HG03457 (cell line): ENCODE data around the gene ANXA6.

Source experiments
- ATAC-seq: cut with Tn5 transposase; IDR thresholded peaks from one replicate; pipeline ENCODE4 v1.9.1; 2021; ENCODE audit warnings: moderate number of reproducible peaks; ENCODE audit not compliant: unreplicated experiment

The ANXA6 gene

DNA sequence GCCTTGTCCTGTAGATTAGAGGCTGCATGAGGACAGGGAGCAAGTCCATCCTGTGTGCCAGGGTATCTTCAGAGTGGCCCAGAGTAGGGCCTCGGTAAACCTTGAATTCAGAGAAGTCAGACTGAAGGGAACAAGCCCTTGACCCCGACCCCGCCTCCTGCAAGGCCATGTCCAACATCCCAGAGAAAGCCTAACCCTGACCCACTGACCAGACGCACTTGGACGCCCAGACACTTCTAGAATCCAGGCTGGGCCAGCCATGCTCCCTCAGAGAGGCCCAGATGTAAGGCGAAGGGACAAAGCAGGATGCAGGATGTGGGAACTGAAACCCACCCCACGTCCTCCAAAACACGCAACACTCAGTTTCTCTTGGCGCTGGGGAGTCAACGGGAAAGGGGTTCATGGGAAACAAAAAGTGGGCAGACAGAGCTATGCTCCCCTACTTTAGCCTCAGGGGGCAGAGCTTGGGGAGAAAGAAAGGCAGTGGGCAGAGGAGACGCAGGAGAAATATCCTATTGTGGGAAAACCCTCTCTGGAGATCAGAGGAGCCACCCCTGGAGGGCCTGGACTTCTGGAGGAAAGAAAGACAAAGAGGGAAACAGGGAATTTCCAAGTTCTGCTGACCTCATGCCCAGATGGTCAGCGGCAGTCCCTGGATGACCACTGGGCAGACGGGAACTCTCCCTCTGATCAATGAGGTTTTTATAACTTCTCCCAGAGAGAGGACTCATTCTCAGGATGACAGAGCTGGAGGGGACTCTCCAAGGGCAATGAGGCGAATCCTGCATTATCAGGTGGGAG lies 89.7 kb downstream of the ANXA6 start:
- no peak for ATAC-seq

DNA sequence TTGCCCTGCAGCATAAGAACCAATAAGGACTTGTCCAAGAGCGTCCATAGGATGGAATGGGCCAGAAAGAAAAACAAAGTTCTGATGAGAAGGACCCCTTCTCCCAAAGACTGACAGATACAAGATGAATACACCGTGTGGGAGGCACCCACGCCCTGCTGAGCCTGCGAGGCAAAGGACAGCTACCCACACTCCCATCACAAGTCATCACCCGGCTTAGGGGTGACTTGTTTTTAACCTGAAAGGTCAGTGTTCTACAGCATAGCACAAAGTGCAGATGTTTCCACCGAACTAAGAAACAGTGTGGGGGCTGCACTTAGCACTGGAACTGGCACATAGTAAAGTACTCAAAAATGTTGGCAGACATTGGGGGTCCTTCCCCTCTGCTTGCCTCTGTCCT lies 90.7 kb downstream of the ANXA6 start:
- ATAC-seq: no peak

DNA sequence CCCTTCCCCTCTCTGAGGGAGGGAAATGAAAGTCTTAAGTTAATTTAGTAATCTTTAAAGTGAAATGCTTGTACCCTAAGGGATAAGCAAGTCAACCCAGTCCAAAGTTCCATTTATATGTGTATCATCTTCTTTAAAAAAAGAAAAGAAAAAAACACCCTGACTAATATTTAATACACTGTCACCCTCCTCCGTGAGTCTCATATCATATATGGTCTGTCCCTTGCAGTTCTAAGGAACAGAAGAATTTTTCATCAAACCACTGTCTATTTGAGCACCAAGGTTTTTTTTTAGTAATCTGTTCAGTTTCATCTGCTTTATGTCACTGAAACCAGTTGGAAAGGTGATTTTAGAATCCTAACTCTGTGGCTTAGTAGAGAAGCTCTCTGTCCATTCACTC lies 92.0 kb downstream of the ANXA6 start:
- ATAC-seq: no peak

DNA sequence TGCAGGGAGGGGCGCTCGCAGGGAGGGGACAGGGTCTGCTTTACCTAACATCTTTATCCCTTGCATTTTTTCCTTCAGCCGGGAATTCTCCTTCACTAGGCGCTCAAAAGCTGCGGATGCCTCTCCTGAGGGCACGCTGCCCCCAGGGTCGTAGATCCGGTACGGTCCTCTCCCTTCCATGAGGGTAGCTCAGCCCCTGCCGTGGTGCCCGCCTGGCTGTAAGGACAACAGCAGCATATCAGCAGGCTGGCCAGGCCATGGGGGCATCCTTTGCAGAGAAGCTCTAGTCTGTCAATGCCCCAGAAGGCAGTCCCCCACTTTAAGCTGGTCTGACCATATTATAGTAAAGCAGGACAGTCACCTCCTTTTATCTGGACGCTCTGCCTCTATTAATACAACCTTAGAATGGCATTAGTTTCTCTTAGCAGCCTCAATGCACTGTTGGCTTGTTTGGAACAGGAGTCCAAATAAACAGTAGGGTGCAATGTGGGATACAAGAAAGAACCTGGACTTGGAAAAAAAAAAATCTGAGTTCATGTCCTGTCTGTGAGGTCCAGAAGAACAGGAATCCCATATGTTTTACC lies 92.6 kb downstream of the ANXA6 start:
- ATAC-seq: no peak

DNA sequence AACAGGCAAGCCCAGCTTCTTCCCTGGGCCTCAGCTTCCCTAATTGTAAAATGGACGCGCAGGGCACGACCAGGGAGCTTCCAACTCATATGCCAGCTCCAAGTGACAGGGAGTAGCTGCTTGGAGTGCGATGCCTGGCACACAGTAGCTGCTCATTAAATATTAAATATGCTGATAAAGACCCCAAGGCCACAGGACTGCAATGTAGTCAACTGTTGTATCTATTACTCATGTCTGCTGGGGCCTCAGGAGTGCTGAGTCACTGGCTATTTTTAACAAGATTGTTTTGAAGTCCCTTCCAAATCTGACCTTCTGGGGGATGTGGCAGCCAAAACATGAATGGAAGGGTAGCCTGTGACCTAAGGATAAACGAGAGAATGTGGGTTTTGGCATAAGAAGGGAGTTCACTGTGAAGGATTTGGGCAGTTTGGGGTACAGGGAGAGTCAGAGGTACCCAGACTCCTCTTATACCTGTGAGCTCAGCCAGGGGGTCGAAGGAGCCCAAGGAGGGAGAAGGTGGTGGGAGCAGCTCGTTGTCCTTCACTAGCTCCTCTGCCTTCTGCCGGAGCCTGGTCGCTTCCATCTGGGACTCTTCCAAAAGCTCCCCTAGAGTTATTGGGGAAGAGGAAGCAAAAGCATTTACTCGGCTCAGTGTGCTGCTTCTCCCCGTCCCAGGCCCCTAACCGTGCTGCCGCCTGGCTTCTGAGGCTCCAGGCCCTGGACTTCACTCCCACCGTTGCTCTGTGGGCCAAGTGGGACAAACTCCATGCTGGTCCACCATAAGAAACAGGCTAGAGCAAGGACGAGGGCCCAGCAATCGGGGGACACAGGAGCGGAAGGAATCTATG lies 94.2 kb downstream of the ANXA6 start:
- no peak for ATAC-seq

DNA sequence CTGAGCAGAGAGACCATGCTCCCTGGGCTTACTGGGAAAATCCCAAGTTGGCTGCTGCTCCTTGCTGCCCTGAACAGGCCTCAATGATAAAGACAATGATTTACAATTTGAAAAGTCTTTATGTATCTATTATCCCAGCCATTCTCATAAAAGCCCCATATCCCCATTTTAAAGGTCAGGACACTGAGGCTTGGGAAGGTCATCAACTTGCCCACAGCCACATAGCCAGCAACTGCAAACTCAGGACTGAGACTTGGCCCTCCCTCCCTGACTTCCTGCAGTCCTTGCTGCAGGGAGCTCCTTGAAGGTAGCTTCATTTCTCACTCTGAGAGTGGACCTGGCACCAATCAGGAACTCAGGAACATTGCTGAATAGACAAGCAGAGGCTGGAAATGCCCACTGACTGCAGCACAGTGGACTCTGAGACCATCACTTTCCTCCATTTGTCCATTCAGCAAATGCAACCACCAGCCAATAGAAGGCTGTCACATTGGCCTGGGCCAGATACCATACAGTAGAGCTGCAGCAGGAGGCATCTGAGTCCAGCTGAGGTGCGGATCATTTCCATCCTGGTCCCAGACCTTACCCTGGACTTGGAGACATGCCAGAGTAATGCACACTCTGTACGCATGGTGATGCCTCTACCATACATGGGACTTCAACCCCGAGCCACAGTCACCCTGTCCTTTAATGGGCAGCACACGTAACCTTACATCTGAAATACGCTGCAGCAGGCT lies 95.0 kb downstream of the ANXA6 start:
- ATAC-seq: no peak

DNA sequence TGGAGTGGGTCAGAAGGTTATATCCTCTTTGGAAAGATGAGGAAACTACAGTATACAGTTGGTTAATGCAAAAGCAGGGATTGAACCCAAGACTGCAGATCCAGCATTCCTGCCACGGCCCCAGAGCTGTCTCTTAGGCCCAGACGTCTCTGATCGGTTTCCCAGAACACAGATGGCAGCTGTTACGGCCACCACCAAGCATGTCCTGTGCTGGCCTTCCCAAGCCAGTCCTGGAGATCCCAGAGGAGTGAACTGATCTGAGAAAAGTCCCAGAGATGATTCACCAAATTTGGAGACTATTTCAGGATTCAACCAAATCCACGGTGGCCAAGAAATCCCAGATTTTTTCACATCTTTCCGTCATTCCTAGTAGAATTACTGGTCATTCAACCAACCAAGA lies 96.8 kb downstream of the ANXA6 start:
- no peak for ATAC-seq

DNA sequence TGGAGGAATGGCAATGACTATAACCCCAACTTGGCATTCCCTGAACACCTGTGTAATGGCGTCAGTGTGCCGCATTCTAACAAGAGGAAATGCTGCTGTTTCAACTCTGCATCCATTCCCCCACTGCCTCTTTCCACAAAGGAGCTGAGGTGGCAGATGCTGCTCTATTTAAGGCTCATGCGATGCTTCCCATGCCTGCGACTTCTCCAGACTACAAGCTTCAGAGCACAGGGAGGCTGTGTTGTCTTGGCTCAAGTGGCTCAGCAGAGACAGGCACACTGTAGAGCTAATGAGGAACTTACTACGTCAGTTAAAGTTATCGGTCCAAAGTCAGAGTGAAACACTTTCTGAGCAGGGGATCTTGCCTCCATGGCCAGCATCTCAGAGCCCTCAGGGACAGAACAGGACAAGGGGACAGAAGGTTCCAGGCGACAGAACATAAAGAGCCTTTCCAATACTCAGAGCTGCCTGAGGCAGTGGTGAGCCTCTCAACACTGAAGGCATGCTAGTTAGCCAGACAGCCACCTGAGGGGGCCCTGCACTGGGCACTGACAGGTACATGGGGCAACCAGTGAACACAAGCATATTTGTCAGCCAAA lies 98.6 kb downstream of the ANXA6 start:
- no peak for ATAC-seq

DNA sequence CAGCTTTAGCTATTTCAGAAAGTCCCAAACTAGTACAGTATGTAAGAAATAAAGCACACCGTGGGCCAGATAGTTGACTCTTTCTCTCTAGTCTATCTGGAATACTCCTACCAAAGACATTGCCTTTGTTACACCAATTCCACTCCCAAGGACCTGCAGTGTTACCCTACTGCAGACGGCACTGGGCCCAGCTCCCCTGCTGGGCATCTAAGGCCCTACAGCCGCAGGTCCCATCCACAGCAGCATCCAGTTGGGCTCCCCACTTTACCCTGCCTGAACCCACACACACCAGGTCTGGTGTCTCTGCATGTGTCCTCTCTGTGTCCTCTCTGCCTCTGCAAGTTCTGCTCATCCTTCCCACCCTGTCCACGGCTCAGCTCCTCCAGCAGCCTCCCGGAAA lies 99.3 kb downstream of the ANXA6 start:
- ATAC-seq: no peak

DNA sequence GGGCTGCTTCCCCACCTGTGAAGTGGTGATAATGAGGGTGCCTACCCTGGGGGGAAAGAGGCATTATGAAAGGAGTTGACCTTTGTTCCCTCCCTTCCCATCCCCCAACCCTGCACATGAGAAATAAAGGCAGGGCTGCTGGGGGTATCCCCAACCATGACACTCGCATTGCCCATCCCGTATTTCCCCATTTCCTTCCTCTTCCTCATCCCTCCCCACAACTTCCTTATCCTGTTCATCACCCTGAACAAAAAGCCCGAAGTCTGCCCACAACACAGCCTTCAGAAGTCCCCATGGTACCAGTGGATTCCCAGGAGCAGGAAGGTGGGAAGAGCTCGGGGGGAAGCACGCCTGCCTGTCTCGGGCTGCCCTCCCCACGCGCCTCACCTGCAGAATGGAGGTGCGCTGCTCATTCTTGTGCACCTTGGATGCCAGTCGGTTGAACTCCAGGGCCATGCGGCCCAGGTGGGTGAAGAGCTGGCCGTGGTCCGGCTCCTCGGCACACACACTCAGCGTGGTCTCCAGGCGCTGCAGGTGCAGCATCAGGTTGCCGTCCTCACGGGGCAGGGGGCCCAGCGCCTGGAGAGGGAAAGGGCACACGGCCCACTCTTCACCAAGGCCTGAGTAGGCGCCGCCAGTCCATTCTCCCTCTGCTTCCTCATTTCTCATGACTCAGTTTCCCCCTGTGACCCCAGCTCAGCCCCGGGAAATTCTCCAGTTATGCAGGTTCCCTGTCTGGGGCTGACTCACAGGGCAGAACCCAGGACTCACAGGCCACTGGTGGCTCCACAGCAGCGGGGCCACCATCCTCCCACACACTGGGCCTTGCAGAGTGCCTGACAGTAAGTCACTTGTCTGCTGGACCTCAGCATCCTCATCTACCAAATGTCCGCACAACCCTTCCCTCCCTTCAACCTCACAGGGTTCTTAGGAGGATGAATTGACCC lies 100.9 kb downstream of the ANXA6 start:
- no peak for ATAC-seq

DNA sequence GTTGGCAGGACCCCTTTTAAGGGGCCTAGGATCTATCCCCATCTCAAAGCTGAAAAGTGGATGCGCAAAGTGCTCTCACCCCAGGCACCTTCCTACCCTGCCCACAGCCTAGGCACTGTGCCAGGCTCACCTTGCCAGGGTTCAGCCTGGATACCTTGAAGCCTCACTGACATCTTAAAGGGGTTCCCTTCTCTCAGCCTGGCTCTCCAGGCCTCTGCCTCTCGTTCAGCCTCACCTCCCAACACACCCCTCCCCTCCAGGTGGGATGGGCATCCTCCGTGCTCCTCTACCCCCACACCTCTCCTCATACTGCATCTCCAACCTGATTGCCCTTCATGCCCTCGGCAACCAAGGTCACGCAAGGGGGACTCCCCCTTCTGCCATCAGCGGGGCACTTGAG lies 102.2 kb downstream of the ANXA6 start:
- ATAC-seq: no peak

DNA sequence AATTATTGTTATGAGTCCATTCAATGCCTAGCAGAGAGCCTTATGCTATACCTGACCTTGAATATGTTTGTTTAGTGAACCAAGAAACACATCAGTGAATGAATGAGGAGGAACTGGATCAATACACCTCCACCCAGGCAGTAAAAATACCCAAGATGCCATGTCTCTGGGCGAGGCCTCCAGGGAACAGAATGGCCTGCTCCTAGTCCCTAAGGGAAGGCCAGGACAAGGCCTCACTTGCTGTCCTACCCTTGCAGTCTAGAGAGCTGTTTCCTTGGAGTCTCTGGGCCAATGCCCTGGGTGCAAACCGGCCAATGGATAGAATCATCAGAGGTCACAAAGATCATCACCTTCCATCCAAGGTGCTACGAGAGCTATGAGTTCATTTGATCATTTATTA lies 102.9 kb downstream of the ANXA6 start:
- no peak for ATAC-seq

DNA sequence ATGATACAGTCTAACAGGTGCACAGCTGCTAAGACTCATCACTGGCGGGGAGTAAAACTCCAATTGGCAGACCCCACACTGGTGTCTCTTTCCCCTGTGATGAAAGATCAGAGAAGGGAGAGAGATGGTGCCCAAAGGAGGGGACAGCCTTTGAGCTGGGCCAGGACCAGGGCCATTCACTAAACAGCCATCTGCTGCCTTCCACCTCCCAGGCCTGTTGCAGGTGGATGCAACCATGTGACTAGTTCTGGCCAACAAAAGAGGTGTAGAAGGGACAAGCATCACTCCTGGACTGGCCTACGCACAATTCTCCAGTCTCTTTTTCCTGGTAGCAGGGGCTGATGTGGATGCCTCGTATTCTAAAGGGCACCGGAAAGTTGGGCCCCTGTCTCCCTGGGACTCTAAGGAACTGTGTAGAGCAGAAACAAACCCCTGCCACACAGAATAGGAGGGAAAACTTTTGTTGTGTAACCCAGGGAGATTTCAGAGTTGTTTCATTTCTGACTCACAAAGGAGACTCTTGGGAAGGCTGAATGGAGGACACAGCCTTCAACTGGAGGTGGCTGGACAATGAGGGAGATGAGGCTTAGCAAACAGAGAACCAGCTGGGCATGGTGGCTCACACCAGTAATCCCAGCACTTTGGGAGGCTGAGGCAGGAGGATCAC lies 103.7 kb downstream of the ANXA6 start:
- no peak for ATAC-seq

DNA sequence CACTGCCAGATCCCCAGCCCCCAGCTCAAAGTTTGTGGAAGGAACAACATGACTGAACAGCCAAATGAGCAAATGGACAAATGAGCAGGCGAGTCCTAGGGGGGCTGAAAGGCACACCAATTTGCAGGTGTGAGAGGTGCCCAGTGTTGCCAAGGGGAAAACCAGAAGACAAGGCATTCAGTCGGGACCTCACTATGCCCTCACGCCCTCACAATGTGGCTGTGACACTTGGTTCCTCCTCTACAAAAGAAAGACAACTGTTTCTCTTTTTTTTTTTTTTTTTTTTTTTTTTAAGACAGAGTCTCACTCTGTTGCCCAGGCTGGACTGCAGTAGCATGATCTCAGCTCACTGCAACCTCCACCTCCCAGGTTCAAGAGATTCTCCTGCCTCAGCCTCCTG lies 104.7 kb downstream of the ANXA6 start:
- ATAC-seq: no peak

DNA sequence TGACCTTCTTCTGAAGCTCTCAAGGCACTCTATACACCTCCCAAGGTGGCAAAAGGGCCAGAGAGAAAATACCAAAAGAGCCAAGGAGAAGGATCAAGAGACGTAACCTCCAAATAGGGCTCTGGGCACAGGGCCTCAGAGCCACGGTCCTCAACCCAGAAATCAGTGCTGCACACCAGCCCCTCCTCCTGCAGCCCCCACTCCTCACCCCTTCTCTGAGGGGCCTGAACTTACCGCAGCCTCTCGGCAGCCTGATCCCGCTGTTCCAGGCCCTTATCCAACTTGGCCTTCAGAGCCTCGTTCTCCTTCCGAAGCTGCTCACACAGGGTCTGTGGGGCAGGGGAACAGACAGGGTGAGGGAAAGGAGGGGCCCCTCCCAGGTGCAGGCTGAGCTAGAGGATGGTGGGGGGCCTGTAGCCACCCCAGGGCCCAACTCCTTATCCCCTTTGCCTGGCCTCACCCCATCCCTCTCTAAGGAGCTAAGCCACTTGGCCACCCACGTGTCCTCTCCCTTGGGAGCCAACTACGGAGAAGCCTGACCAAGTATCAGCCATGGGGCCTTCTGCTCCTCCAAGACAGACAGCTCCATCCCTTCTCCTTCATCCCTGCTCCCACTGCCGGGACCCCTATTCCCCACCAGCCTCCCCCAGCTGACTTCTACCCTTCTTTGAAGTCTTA lies 105.5 kb downstream of the ANXA6 start:
- ATAC-seq: no peak

DNA sequence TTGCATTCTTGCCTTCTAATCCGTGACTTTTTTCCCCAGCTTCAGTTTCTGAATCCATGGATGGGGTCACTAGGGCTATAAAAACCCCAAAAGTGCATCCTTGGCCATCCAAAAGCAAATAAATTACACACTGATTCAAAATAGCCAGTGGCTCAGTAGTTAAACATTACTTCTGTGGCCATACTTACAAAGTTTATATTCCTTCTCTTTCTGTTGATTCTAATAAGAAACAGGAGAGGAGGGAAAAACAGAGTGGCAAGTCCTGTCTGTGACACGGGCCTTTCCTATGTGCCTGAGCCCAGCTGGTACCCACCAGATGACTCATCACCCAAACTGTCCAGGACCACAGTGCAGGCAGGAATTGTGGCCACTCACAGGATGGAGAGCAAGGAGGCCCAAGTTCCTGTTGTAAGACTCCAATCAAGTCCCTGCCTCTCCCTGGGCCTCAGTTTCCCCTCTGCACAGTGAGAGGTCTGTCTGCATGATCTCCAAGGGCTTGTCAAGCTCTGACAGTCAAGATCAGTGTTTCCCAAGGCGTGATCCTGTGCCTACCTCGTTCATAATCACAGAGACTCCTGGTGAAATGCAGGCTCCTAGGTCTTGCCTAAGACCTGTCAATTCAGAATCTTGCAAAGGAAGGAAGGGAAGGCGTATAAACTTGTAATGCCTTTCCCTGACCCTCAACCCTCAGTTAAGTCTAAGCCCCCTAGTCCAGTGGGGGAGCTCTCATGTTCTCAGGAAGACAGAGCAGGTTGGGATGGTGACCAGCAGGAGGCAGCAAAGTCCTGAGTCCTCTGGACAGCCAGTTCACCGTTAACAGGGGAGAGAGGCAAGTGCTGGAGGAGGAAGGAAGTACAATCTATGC lies 106.3 kb downstream of the ANXA6 start:
- ATAC-seq: no peak
